Right kidney (tissue), 1 donor: ENCODE measurements around the gene RAB20.
A peak's percentile ranks its signal among the peaks of the same experiment; 100 is the strongest.
"Not testable (repeated sequence)": the region's sequence is repeated elsewhere in the genome, so short reads cannot be mapped to it uniquely, and the experiment has no call there.

Experiments
- DNase-seq: peaks from one replicate; pipeline ENCODE4 v3.0.0-alpha.2; 2016

RAB20 gene

DNA sequence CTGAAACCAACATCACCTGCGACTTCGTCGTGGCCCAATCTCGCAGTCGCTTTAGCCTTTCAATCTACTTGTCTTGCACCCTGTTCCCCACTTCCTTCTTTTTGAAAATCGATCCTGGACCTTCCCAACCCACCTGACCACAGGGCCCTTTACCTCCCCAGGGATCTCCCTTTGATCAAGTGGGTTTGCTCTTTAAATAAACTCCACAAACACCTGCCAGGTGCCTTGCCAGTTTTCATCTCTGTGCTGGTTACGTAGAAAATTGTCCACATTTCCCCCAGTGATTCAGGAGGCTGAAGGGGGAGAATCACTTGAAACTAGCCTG is 14.5 kb upstream of the RAB20 start:
- no peak for DNase-seq

DNA sequence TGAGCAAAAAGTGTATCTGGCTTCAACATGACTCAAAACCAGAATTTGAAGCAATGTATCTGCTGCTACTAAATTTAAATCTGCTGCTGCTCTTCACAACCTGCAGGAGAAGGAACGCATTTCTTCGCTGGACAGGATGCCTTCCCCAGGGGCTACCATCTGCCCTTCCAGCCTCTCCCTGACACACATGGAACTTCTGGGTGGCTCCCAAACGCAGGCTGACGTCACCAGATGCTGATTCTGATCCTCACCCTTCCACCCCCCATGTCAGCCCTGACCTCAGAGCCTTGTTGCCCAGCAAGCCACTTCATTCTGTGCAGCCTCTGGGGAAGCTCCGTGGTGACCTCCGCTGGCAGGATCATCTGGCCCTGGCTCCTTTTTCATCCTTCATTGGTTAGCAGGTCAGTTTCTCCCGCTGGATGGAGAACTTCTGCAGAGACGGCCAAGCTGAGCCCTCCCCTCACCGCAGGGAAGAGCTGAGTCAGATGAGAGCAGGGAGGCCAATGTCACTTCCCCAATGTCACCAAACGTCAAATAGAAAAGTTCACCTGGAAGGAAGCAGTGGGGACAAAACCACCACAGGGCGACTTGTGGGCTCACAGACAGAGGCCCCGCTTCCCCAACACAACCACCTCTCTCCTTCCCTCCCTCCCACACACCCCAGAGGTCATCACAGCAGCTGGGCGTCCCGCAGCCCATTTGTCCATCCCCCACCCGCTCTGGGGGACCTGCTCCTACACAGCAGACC is 14.0 kb upstream of the RAB20 start:
- no peak for DNase-seq

DNA sequence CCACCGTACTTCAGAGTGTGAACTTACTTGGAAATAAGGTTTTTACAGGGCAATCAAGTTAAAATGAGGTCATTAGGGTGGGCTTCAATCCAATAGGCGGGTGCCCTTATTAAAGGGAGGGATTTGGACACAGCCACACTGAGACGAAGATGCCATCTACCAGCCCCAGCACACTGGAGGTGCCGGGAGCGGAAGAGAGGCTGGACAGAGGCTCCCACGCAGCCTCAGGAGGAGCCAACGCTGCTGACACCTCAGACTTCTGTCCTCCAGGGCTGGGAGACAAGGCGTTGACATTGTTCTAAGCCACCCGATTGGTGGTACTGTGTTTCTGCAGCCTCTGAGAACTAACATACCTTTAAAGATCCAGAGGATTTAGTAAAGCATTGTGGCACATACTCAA is 12.6 kb upstream of the RAB20 start:
- no peak for DNase-seq

DNA sequence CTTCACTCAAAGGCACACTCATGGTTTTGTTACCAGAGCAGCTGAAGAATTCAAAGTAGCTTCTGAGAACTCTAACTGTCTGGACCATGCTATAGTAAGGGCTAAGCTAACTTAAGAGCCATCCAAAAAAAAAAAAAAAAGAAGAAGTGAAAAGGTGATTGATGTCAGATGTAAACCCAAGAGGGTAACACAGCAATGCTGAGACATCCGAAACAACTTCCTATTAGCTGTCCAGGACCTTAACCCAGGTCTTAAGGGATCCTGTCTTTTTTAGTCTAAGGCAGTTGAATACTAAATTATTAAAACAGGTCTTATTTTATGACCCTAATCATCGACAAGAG is 11.2 kb upstream of the RAB20 start:
- no peak for DNase-seq

DNA sequence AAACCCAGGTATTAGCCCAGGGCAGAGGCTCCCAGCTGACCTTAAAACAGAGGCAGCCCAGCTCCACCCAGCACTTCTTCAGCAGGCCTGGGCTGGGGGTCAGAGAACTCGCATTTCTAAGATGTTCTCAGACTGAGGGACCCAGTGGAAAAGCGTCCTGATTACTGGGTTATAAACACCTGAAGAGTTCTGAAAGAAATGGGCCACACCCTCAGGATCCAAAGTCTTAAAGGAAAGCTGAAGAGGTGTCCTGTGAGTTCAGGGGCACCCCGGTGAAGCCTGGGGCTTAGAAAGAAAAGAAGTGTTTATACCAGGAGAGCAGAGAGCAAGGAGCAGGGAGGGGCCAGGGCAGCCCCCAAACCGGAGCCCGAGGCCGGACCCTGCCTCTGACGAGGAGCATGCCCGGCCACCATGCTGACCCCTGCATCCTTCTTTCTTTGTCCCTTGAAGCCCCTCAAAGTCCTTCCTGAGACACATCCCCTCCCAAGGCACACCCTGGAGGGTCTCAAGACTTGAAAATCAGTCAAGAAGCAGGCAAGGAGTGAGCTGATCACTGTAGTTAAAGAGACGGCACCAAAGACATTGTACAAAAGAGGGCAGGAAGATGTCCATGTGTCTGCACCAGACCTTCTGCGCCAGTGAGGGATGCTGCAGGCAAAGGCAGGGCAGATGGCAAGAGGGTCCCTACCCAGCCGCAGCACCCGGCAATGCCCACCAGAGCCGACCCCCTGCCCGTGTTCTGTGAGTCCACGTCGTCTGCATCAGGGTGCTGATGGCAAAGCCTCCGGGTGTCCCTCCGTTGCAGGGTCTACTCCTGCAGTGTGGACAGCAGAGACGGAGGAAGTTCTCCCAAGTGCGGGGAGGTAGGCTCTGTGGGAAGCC is 10.6 kb upstream of the RAB20 start:
- DNase-seq: no peak

DNA sequence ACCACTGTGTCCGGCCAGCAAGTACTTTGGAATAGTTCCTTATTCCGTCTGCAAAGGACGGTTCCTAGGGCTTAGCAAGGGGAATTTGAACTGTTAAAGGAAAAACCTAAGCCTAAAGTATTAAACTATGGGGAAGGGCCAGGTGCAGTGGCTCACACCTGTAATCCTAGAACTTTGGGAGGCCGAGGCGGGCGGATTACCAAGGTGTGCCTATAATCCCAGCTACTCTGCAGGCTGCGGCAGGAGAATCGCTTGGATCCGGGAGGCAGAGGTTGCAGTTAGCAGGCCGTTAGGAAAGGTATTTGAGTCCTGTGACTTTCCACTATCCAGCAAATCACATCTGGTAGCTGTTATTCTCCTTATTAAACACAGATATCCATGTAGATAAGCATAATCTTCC is 9.4 kb upstream of the RAB20 start:
- no peak for DNase-seq

DNA sequence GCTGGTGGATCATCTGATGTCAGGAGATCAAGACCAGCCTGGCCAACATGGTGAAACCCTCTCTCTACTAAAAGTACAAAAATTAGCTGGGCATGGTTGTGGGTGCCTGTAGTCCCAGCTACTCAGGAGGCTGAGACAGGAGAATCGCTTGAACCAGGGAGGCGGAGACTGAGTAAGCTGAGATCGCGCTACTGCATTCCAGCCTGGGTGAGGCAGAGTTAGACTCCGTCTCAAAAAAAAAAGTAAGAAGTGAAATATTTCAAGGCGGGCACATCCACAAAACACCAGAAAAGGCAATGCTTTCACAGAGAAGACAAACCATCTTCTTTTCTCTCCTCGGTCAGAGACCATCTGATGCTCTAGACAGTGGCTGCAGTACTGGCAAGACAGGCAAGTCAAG is 8.4 kb upstream of the RAB20 start:
- DNase-seq: not testable (repeated sequence)

DNA sequence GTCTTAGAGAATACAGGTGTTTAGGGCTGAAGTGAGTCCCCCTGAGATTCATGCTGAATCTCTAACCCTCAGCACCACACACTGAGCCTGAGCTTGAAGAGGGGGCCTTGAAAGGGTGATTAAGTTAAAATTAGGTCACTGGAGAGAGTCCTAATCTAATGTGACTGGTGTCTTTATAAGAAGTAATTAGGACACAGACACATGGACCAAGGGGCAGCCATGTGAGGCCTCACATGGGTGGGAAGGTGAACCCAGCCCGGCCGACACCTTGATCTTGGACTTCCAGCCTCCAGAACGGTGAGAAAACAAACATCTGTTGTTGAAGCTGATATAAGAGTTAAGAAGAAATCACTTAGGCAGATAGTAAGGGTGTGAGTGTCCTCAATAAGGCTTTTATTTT is 7.1 kb upstream of the RAB20 start:
- DNase-seq: no peak

DNA sequence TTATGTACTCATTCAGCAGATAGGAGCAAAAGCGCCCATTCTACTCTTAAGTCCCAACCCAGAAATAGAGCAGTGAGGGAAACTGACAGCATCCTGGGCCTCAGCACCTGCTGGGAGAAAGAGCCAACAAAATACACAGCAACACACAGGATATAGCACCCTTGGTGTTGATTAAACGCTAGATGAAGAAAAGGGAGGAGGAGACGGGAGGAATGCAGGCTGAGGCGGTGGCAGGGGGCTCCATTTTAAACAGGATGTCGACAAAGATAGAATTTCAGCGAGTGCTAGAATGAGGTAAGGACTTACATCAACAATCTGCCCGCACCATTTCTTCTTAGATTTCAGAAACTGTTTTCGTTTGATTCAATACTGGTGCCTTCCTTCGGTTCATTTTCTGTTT is 4.6 kb upstream of the RAB20 start:
- no peak for DNase-seq

DNA sequence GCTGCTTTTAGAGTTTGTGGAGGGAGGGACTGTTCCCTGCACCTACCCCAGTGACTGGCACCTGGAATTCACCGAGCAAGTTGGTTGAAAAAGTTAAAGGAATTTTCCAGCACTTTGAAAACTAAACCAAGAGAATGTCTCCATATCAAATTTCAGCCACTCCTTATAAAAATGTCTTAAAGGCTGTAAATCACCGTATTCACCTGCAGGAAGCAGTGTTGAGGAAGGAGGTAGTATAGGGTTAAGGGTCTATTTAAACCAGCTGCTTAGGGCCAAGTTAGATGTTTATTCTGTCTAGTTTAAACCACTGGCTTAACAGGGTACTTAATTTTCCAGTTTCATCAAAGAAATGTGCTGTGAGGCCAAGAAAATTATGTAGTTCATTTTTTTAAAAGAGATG is 3.8 kb upstream of the RAB20 start:
- no peak for DNase-seq

DNA sequence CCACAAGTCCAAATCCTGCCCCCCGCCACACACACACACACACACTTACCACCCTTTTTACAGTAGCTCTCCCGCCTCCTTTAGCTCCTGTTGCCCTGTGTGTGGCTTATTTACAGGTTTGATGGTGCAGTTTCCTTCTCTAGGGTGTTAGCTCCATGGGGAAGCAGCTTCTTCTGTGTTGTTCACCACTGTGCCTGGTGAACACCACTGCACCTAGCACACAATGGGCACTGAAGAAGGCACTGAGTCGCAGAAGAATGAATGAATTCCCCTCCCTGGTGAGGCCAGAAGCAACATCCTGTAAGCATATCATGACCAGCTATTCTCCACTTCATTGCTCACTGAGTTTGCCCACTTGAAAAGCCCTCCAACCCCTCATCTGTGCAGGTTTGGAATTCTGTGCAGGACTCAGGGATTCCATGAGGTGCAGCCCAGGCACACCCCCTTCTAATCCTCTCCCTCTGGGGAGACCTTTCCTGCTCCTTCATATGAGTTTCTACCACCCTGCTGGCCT is 3.0 kb upstream of the RAB20 start:
- DNase-seq: no peak

DNA sequence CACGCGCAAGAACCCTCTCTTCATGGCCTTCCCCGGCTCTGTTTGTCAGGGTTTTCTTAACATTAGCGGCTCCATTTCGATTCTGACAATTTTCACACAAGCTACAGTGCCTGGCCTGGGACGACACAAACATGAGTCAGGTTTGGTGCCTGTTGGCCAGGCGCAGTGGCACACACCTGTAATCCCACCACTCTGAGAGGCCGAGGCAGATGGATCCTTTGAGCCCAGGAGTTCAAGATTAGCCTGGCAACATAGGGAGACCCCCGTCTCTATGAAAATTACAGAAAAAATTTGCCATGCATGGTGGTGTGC is 1.9 kb upstream of the RAB20 start:
- DNase-seq: no peak

DNA sequence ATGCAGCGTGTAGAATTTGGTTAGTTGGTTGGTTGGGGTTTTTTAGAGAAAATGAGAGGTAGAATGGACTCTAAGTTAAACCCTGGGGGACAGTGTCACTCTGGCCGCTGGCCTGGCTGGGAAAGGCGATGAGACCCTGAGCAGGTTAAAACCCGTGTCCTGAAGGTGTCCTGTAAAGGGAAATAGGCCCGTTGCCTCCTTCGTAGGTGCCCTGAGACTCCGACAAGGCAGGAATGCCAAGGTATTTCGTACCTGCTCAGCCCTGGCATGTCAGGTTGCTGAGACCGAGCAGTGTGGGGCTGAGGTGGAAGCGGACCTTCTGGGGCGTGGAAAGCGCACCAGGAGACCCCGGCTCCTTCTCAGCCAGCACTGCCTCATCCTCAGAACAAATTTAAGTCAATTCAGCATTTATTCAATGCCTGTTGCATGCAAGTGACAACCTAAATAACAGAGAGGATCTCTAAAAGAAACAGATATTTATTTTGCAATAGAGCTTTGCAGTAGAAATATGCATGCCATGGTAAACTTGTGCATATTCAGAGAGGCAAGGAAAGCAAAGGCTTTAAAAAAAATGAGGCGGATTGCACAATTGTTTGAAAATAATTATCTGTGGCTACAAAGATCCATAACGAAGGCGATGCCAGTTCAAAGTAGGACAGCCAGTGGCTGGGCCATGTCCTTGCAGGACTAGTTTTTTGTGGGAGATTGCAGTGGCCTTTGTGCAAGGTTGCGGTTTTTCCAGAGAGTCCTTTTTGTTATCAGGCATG is 1.4 kb upstream of the RAB20 start:
- no peak for DNase-seq

DNA sequence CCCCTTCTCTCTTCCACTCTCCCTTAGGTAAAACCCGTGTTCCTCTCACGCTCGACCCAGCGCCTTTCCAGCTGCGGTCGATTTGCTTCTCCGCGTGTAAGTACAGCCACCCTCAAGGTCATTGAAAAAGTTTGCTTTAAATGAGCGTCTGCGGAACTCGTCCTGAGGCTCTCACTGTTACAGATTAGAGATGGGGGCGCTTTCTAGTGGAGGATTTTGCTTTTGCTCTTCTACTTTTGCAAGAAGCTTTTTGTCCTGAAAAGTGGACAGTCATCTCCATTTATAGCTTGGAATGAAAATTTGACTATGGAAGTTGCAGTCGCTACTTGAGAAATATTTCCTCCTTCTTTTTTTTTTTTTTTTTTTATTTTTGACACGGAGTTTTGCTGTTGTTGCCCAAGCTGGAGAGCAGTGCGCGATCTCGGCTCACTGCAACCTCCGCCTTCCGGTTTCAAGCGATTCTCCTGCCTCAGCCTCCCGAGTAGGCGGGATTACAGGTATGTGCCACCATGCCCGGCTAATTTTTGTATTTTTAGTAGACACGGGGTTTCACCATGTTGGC is 595 bp upstream of the RAB20 start:
- no peak for DNase-seq

DNA sequence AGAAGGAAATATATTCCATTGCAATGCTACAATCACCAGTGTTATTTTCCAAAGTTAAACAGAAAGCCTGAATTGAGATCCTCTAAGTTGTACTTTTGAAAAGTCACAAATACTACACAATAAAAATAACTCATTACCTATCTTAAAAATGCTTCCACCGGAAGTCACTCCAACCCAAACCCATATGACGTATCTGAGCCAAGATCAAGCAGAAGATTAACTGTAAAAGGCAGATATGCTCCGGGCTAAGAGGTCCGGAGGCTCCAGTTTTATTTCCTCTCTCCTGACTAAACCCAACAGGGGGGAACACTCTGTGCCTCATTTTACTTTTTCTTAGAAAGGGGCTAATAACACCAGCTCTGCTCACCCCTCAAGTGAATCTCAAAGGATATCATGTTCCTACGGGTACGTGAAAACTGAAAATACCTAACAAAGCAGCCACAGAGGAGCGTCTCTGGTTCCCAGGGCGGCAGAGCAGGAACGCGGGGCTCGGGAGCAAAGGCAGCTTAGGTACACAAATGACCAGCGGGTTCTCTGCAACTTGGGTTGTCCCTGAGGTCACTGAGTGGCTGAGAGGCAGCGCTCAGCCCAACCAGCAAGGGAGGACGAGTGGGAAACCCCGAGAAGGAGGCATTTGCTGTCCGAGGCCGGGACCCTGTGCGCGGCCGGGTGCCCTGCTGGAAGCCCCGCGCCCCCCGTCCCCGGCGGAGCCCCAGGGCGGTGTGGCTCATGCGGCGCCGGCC is 750 bp downstream of the RAB20 start:
- no peak for DNase-seq

DNA sequence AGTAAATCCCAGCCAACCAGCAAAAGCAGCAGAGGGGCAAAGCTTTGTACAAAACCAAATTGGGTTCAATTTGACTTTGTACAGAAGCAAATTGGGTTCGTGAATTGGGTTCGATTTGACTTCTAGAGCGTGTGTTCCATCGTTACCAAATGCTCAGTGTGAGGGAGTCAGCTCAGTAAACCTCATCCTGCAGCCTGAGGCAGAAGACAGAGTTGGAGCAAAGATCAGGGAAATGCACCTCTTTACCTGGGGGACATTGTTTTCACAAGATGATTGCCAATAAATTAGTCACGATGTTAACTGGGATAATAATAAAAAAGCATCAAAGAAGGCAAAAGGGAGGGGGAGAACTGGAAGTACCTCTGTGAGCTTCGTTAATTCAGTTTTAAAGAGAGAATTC is 1.5 kb downstream of the RAB20 start:
- DNase-seq: no peak

DNA sequence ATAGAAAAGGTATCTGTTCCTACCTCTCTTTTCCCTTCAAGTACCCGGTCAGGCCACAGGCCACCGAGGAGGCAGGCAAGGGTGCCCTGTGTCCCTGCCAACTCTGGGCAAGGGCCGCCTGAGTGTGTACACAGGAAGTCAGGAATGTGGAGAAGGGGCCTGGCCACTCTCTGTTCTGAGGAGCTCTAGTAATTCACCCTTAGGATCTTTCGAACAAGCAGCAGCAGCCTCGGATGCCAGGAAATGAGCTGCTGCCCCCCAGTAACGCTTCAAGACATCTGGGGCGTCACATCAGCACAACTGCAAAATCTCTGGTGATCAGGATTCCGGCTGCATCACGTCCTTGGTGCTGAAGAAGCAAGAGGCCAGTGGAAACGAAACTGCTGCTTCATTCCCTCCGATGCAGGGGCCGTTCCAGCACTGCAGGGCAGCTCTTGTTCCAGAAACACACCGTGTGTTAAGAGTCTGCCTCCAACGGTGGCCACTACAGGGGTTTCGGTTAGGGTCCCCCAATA is 2.0 kb downstream of the RAB20 start:
- peak; percentile 56 for DNase-seq

DNA sequence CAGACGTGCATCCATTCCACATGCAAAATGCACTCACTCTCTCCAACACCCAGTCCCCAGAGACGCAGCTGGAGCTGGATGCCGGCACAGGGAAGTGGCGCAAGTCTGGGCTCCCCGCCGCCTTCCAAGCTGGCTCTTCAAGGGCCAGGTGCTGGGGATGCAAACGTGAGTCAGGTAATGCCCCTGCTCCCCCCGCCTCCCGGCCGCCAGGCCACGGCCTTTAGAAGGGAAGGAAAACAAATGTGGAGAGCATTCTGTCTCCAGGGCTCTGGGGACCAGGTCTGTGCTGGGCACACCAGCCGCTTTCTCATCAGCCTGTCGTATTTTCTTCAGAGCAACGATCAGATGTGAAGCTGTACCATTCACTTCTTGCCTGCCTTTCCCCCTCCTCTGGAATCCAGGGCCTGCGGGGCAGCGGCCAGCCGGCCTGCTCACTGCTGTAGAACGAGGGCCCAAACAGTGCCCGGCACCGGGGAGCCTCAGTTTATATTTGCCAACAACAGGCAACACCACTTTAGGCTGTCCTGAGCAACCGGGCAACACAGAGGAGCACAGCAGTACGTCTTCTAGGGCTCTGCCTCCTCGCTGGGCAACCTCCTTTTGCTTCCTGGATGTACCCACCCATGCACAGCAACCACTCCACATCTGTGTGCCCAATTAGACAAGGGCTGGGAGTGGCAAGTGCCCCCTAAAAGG is 3.8 kb downstream of the RAB20 start:
- DNase-seq: no peak

DNA sequence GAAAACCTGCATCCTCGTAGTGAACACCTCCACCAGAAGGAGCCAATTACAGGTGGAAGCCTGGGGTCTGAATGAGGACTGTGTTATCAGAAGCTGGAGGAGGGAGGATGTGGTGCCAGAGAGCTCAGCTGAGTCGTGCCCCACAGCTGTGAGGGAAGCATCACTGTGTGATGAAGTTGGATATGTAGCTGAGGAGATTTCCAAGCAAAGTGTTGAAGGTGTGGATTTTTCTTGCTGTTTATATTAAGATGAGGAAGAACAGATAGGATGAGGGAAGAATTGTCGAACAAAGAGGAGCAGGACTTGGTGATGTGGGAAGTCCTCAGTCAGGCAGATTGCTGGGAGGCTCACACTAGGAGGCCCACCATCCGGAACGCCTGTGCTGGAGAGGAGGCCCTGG is 4.4 kb downstream of the RAB20 start:
- DNase-seq: no peak

DNA sequence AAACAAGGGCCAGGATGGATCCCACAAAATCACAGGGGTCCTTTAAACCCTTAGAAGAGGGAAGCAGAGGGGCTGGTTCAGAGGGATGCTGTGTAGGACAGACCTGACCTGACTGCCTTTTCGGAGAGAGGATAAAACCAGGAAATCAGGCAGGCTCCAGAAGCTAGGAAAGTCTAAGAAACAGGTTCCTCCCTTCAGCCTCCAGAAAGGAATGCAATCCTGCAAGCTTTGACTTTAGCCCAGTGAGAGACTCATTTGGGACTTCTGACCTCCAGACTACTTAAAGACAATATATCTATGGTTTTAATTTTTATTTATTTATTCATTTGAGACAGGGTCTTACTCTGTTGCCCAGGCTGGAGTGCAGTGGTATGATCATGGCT is 5.3 kb downstream of the RAB20 start:
- no peak for DNase-seq

DNA sequence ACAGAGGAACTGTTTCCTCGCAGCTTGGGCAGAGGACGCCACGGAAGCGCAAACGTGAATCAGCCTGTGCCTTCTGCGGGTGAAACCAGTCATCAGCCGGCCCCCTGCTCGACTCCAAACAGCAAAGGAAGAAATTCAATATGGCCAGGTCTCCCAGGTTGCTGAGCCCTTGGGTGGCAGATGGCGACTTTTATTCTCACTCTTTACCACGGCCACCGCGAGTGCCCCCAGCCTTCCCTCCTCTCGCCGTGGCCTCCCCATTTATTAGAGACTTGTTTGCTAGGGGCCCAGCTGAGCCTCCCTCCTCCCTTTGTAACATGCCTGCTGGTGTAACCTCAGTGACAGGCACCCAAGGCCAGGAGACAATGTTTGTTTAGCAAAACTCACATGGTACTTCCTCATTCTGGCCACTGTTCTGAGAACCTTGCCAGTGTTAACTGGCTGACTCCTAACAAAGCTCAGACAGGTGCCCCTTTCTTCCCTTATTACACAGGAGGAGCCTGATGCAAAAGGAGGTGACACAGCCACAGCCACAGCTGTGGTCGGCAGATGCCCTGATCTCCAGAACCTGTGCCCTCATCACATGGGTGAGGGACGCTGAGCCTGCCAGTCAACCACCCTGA is 5.8 kb downstream of the RAB20 start:
- no peak for DNase-seq
